ENCODE measurements around the gene NRG2. TPM values are rescaled to one million over a fixed set of nuclear protein-coding genes. Genes with fewer than 3 reads are reported as not detected.

NRG2 gene
- total and polyA plus RNA-seq, 2 of the 4 experiments (the other 2 are of a cell fraction): 0.18 TPM; not detected in 1

DNA sequence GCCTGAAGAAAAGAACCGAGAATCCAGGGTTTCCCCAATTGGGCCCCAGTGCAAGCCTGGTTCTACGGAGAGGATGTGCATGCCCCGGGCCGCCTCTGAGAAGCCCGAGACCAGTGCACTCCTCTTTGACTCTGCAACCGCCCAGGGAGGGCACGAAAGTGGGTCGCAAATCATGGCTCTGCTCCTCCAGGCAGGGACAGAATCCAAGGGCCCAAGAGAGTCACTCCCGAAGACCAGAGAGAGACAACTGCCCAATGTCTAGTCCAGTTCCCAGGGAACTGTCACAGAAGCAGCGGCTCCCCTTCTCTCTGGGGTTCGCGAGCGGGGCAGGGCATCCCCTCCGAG lies 139.7 kb downstream of the NRG2 start:
- no peak for ATAC-seq (ENCODE audit: low read depth)
- Histone ChIP-seq H3K4ac (ENCODE audit: low read depth, low read length) (no peak overlapping the region), H2AFZ (replicated peaks; ENCODE audit: low read length, poor library complexity) (peak overlapping the region; percentile 49), H2BK5ac (ENCODE audit: low read depth, low read length, poor library complexity, severe bottlenecking) (no peak overlapping the region), H4K8ac (ENCODE audit: low read depth in 2 of 2, low read length in 2 of 2) (no peak overlapping the region), H4K20me1 (ENCODE audit: insufficient read depth, low read length) (no peaks in the 10 kb centered on the region), H3K4me3 (ENCODE audit: insufficient read depth, low read depth, low read length) (no peak overlapping the region), H3K9me1 (ENCODE audit: insufficient read depth, low read length) (no peaks in the 10 kb centered on the region), H4K5ac (ENCODE audit: low read depth, low read length) (no peak overlapping the region), H3K4me1 (ENCODE audit: control insufficient read depth, insufficient read depth, low read length) (no peaks in the 10 kb centered on the region; the same call in 1 of the 2 replicates), H3K36me3 (ENCODE audit: control insufficient read depth, insufficient read depth, low read length) (no peaks in the 10 kb centered on the region), H2AK9ac (replicated peaks; ENCODE audit: low read depth, low read length, poor library complexity) (no peak overlapping the region), H3K27ac (ENCODE audit: insufficient read depth, low read length) (no peak overlapping the region), H3K14ac (replicated peaks; ENCODE audit: low read depth, low read length) (no peak overlapping the region), H3K4me2 (ENCODE audit: low read depth, low read length) (no peak overlapping the region; the same call in 1 of the 2 replicates), H3K9me3 (ENCODE audit: control insufficient read depth, insufficient read depth, low read length) (no peaks in the 10 kb centered on the region), H2BK15ac (ENCODE audit: low read depth, low read length) (no peak overlapping the region), H3K23ac (ENCODE audit: low read depth, low read length) (no peak overlapping the region), H3K18ac (ENCODE audit: low read depth, low read length) (no peak overlapping the region), H3K27me3 (ENCODE audit: control insufficient read depth, insufficient read depth, low read length) (peaks cover 88% of the 10 kb centered on the region), H3K9ac (ENCODE audit: low read depth, low read length) (no peak overlapping the region), H2AK5ac (ENCODE audit: low read depth, low read length) (no peak overlapping the region), H2BK20ac (ENCODE audit: low read depth, low read length) (no peak overlapping the region), H4K91ac (ENCODE audit: insufficient read depth, low read depth, low read length) (no peak overlapping the region), H3K79me1 (ENCODE audit: low read depth in 1 of 2, low read length in 2 of 2) (no peaks in the 10 kb centered on the region), H2BK120ac (ENCODE audit: low read depth, low read length) (no peak overlapping the region), H3K56ac (ENCODE audit: extremely low read depth, insufficient read depth, low read length) (no peak overlapping the region)
- intact Hi-C loops (cut with micrococcal nuclease): no loop called here
- 0% methylated on average over 3 of the region's 14 CpGs; no CpG with 5 or more reads in 1 of the 2 experiments for WGBS, 2 experiments (ENCODE audit: extremely low coverage in 2 of 2, insufficient read length in 1 of 2)
- no peak for DNase-seq
- ChIA-PET POLR2A (ENCODE audit: unreplicated experiment) (no interaction called here), CTCF (no interaction called here)
- dilution Hi-C loops (cut with HindIII; ENCODE audit: low sequenced_read_pairs, unreplicated experiment): no loop called here
- in situ Hi-C loops (cut with MboI; ENCODE audit: low sequenced_read_pairs): no loop called here
- TF ChIP-seq FOS (IDR thresholded peaks at IDR 0.05; ENCODE audit: low read depth, low read length) (no peak), RCOR1 (IDR thresholded peaks at IDR 0.05; ENCODE audit: insufficient replicate concordance, low read length) (no peak), SMC3 (IDR thresholded peaks at IDR 0.05; ENCODE audit: low read depth, low read length) (no peak), BHLHE40 (IDR thresholded peaks at IDR 0.05; ENCODE audit: low read depth, low read length) (no peak), RAD21 (IDR thresholded peaks at IDR 0.05; ENCODE audit: low read length) (no peak), RFX5 (IDR thresholded peaks at IDR 0.05; ENCODE audit: low read depth, low read length) (no peak)
- BruUV-seq (replicated peaks): no TSS peak

Data from IMR-90 (cell line).